ENCODE results near the gene GREB1L. TPM values are rescaled to one million over a fixed set of nuclear protein-coding genes. Genes with fewer than 3 reads are reported as not detected.
A peak's percentile ranks its signal among the peaks of the same experiment; 100 is the strongest.

Gene GREB1L
- polyA plus RNA-seq, 1 donor: 7.9 TPM

GRCh38 chr18:21489919-21490495 lies 248.0 kb downstream of the GREB1L start:
- DNase-seq: no peak

DNA sequence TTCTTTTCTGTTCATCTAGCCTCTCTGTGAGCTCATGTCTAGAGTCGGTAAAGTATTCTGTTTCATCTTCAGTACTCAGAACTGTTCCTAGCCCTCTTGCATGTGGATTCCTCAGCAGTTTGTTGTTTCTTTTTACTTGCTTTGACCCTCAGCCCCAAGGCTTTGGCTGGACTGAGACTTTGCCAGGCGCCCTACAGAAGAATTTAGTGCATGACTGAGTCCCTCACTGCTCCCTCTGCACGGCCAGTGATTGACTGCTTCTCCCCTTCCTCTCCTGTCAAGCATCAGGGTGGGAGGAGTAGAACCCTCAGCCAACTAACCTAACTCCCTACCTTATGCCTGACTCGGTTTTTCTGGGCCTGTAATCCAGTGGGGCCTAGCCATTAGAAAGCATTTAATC lies 248.7 kb downstream of the GREB1L start:
- DNase-seq: no peak

DNA sequence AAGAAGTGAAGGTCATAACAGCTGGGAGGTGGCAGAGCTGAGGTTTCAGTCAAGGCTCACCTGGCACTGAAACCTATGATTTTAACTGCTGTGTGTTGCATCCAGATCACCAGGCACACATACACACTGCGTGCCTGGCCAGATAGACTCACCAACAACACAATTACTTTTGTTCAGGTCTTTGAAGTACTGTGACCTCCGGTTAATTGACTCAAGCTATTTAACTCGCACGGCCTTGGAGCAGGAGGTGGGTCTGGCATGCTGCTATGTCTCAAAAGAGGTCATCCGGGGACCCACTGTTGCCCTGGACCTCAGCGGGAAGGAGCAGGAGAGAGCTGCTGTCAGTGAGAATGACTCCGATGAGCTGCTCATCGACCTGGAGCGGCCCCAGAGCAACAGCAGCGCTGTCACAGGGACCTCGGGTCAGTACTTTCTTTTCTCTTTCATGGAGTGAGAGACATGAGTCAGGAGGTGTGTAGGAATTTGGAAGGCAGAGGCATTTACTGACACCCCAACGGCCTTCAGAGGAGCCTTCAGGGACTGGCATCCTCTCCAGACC lies 254.3 kb downstream of the GREB1L start:
- no peak for DNase-seq

DNA sequence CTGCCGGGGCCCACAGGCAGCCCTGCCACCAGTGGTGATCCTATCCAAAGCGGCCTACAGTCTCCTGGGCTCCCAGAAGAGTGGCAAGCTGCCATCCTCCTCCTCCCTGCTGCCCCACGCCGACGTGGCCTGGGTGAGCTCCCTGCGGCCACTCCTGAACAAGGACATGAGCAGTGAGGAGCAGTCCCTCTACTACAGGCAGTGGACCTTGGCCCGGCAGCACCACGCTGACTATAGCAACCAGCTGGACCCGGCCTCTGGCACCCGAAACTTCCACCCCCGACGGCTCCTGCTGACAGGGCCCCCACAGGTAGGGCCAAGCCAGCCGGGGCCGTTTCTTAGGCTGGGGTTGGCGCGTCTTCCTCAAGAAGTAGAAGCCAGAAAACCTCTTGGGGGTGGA lies 258.0 kb downstream of the GREB1L start:
- DNase-seq: no peak

- no peak for DNase-seq
Measured at GRCh38 chr18:21502661-21503060, 260.6 kb downstream of the GREB1L start.

GRCh38 chr18:21507913-21508701 lies 266.1 kb downstream of the GREB1L start:
- DNase-seq: no peak

GRCh38 chr18:21509062-21509461 lies 267.0 kb downstream of the GREB1L start:
- no peak for DNase-seq

GRCh38 chr18:21513292-21513691 lies 271.3 kb downstream of the GREB1L start:
- DNase-seq: no peak

- DNase-seq: no peak
Measured at GRCh38 chr18:21513741-21514140, 271.7 kb downstream of the GREB1L start.

GRCh38 chr18:21522530-21522929 lies 280.5 kb downstream of the GREB1L start:
- DNase-seq: no peak

DNA sequence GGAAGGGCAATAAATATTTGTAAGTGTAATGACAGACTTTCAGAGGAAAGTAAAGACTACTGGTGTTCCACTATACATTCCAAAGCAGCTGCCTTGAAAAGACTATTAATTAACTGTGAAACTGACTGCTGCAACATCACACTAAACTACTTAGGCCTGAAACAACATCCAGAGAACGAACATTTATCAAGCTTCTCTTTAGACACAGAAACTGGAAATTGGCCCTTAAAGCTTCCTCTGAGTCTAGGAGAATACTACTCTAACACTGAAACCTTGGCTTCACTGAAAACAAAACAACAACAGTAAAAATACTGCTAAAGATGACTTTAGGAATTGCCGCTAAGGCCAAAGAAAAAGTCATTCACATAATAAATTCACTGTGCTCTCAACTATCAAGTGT lies 283.9 kb downstream of the GREB1L start:
- no peak for DNase-seq

DNA sequence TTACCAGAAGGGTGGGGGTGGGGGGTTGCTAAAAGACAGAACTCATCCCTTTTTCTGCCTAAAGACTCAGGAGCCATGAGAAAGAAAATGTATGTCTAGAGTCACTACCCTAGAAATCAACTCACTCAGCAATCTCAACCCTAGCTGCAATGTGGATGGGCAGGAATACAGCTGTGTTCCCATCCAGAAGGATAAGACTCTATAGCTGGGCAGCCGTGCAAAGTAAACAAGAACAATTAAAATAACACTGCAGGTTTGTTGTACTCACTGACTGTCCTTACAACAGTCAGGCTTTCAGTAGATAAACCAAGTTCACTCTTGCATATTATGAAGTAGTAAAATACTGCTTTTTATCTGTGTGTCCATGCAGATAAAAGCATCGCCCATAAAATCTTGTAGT lies 284.4 kb downstream of the GREB1L start:
- no peak for DNase-seq

DNA sequence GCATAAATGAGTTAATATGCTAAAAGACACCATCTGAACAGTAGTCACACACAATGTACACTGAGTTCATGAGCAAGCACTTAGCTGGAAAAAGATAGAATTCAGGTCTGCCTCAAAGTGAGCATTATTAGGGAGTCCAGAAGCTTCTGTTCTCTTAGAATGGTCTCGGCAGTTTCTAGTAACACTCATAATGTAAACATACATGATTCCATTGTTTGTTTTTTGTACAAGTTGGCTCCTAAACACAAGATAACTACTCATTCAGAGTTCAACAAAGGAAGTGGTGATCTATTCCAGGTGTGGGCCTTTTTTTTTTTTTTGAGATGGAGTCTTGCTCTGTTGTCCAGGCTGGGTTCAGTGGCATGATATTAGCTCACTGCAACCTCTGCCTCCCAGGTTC lies 292.3 kb downstream of the GREB1L start:
- DNase-seq: no peak

DNA sequence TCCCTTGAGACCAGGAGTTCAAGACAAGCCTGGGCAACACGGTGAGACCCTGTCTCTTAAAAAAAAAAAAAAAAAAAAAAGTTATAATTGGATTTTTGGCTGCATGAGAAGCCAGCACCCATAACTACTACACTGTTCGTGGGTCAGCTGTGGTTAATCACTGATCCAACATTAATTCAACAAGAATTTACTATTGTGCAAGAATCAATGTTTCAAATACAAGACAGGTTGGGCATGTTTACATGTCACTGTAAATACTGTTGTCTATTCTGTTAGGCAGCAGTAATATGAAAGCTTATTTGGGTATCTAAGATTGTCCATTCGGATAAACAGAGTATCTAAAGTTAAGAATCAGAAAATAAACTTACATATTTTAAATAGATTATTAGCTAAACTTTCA lies 296.2 kb downstream of the GREB1L start:
- no peak for DNase-seq

DNA sequence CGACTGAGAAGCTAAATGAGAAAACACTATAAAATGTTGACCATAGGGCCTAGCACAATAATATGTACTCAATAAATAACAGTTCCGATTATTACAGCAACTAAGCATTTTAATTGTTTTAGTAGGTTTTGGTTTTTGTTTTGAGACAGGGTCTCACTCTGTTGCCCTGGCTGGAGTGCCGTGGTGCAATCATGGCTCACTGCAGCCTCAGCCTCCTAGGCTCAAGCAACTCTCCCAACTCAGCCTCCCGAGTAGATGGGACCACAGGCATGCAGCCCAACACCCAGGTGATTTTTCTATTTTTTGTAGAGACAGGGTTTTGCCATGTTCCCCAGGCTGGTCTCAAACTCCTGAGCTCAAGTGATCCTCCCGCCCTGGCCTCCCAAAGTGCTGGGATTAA lies 304.4 kb downstream of the GREB1L start:
- DNase-seq: no peak

GRCh38 chr18:21548647-21549046 lies 306.6 kb downstream of the GREB1L start:
- DNase-seq: no peak

DNA sequence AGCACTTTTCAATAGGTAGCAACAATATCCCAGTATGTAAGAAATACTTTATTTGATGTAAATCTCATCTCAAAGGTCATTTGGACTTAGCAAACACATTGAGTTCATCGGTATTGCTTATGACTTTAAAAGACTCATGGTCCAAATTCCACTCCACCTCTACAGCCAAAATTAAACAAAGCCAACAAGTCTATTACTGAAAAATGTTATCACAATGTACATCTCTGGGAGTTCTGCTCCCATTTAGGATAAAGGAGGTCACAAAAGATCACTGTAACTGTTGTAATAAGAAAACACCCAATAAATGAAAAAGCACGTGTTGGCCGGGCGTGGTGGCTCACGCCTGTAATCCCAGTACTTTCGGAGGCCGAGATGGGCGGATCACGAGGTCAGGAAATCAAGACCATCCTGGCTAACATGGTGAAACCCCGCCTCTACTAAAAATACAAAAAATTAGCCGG lies 308.5 kb downstream of the GREB1L start:
- no peak for DNase-seq

GRCh38 chr18:21557607-21558253 lies 315.7 kb downstream of the GREB1L start:
- no peak for DNase-seq

GRCh38 chr18:21559195-21559594 lies 317.2 kb downstream of the GREB1L start:
- DNase-seq: no peak

DNA sequence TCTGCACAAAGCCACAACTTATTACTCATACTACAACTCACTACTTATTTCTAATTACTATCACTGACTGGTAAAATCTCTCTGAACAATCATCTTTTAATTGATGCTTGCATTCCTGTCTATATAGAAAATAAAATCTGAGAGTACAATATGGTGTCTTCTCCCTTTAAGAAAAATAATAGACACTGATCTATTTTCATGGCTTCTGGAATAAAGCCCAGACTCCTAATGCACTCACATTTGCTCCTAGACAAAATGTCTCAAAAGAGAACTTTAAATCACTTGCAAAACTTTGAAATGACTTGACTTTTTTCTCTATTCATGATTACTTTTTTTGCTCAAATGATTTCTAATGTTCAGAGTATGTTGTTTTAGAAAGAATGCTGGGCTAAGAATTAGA lies 329.7 kb downstream of the GREB1L start:
- DNase-seq: peak; percentile 24
